Keratinocyte (primary cell): Measurements from ENCODE around the gene FCGR2B. TPM values are rescaled to one million over a fixed set of nuclear protein-coding genes. Genes with fewer than 3 reads are reported as not detected.
A peak's percentile ranks its signal among the peaks of the same experiment; 100 is the strongest.
"Not testable (repeated sequence)": the region's sequence is repeated elsewhere in the genome, so short reads cannot be mapped to it uniquely, and the experiment has no call there.

Experiments
- DNase-seq: peaks from one replicate; pipeline ENCODE4 v3.0.0-alpha.2; 2011; ENCODE audit warnings: low read depth, missing footprints, low spot score
- FAIRE-seq: peaks from 2 replicates; lab custom pipeline; 2011; peaks lifted over from hg19 to GRCh38; lab: Jason Lieb, UNC
- H2AFZ ChIP-seq: 2 replicates; pipeline ENCODE4 v1.6.0; 2012; ENCODE audit warnings: low read length, control low read depth, inconsistent platforms; ENCODE audit not compliant: control insufficient read depth
- H3K27ac ChIP-seq: 2 replicates; pipeline ENCODE4 v1.5.1; 2011; ENCODE audit warnings: low read length; ENCODE audit not compliant: control insufficient read depth, insufficient read depth
- H3K27me3 ChIP-seq: 3 replicates; pipeline ENCODE4 v1.6.0; 2011; ENCODE audit warnings: low read length; ENCODE audit not compliant: control insufficient read depth, insufficient read depth; ENCODE audit errors: extremely low read depth
- H3K36me3 ChIP-seq, 2 experiments: 2 replicates in 1 of 2; 3 replicates in 1 of 2; pipeline ENCODE4 v1.5.1; 2011; ENCODE audit warnings: low read length in 2 of 2, mild to moderate bottlenecking in 1 of 2; ENCODE audit not compliant: control insufficient read depth in 2 of 2, insufficient read depth in 2 of 2; ENCODE audit errors: extremely low read depth in 1 of 2
- H3K4me1 ChIP-seq: 3 replicates; pipeline ENCODE4 v1.5.1; 2011; ENCODE audit warnings: low read length; ENCODE audit not compliant: control insufficient read depth, insufficient read depth; ENCODE audit errors: extremely low read depth
- H3K4me2 ChIP-seq: 3 replicates; pipeline ENCODE4 v1.6.0; 2011; ENCODE audit warnings: low read depth, low read length; ENCODE audit not compliant: control insufficient read depth, insufficient read depth; ENCODE audit errors: extremely low read depth
- H3K4me3 ChIP-seq, 3 experiments: fragments of 200-600 bp in 1 of 3; sonication (generic) in 1 of 3; 2 replicates in 2 of 3; 3 replicates in 1 of 3; pipeline ENCODE4 v1.5.1; 2011 to 2016; ENCODE audit warnings: low read length in 3 of 3, mild to moderate bottlenecking in 3 of 3, control low read depth in 2 of 3, inconsistent platforms in 1 of 3, low read depth in 1 of 3, mixed read lengths in 1 of 3, mixed run types in 1 of 3, moderate library complexity in 1 of 3; ENCODE audit not compliant: control insufficient read depth in 2 of 3, insufficient read depth in 2 of 3; ENCODE audit errors: extremely low read depth in 1 of 3
- H3K79me2 ChIP-seq: 2 replicates; pipeline ENCODE4 v1.6.0; 2012; ENCODE audit warnings: low read length; ENCODE audit not compliant: control insufficient read depth, insufficient read depth
- H3K9ac ChIP-seq: 3 replicates; pipeline ENCODE4 v1.6.0; 2011; ENCODE audit warnings: low read length; ENCODE audit not compliant: control insufficient read depth, insufficient read depth; ENCODE audit errors: extremely low read depth
- H3K9me1 ChIP-seq: 3 replicates; pipeline ENCODE4 v1.6.0; 2011; ENCODE audit warnings: low read length; ENCODE audit not compliant: control insufficient read depth, insufficient read depth; ENCODE audit errors: extremely low read depth
- H3K9me3 ChIP-seq: 2 replicates; pipeline ENCODE4 v1.5.1; 2012; ENCODE audit warnings: low read depth, low read length; ENCODE audit not compliant: control insufficient read depth
- H4K20me1 ChIP-seq: 3 replicates; pipeline ENCODE4 v1.6.0; 2011; ENCODE audit warnings: low read length; ENCODE audit not compliant: control insufficient read depth, insufficient read depth; ENCODE audit errors: extremely low read depth
- dilution Hi-C: fragments of 300-500 bp; cut with MboI; formaldehyde crosslinking; loops from one replicate; pipeline ENCODE4 v1.7.0; 2020; ENCODE audit warnings: low sequenced_read_pairs; ENCODE audit not compliant: extremely low pct_ligation_motif_present
- polyA plus RNA-seq, 5 experiments: library from polyadenylated mRNA; depleted of rRNA in 3 of 5; stranded (reverse) in 3 of 5; stranded (forward) in 1 of 5; unstranded in 1 of 5; fragments of >200 nt; gene quantifications; 1 replicate in 1 of 5; 2 replicates in 3 of 5; 3 replicates in 1 of 5; pipeline versions ENCODE4 v1.2.1 to v1.2.3, GENCODE V29; 2011 to 2012; ENCODE audit warnings: missing spikeins in 2 of 5, low read depth in 1 of 5, low replicate concordance in 1 of 5

Gene FCGR2B
- polyA plus RNA-seq, 1 donor (not counting 4 experiments of a cell fraction or from before 2014, with no cell fraction given) = not detected

- peak overlapping the region; percentile 51 for H3K27ac ChIP-seq
These were observed 41.6 kb upstream of the FCGR2B start for GRCh38 chr1:161621181-161622000.

GRCh38 chr1:161622054-161622453, 40.9 kb upstream of the FCGR2B start:
- Histone ChIP-seq H3K4me2 (peak overlapping the region; percentile 70), H3K4me3 (peak overlapping the region in 1 of 3 experiments; percentile 58)
- H3K9ac ChIP-seq, DNase-seq, H3K9me3 ChIP-seq, H3K9me1 ChIP-seq, H2AFZ ChIP-seq, H3K27me3 ChIP-seq, H3K4me1 ChIP-seq, H3K79me2 ChIP-seq, FAIRE-seq, H3K36me3 ChIP-seq, H3K27ac ChIP-seq, H4K20me1 ChIP-seq, dilution Hi-C loops: not testable (repeated sequence)

More at GRCh38 chr1:161621181-161622000, 41.6 kb upstream of the FCGR2B start:
- H3K27me3 ChIP-seq, H4K20me1 ChIP-seq, H3K4me1 ChIP-seq, H3K9me1 ChIP-seq, dilution Hi-C loops, H3K79me2 ChIP-seq, H3K36me3 ChIP-seq, H3K9me3 ChIP-seq: not testable (repeated sequence)
- FAIRE-seq (peak; percentile 73), DNase-seq (peak; percentile 73)
- Histone ChIP-seq H3K4me2 (peak overlapping the region; percentile 70), H3K9ac (peak overlapping the region; percentile 71), H3K4me3 (peak overlapping the region; percentile 44 to 58 (median 52)), H2AFZ (peak overlapping the region; percentile 65)

GRCh38 chr1:161623401-161624051, 39.4 kb upstream of the FCGR2B start:
- H3K79me2 ChIP-seq, H3K9ac ChIP-seq, H3K4me1 ChIP-seq, H3K27me3 ChIP-seq, H3K9me3 ChIP-seq, H3K4me3 ChIP-seq, dilution Hi-C loops, H3K9me1 ChIP-seq, DNase-seq, H3K4me2 ChIP-seq, FAIRE-seq, H2AFZ ChIP-seq, H3K36me3 ChIP-seq, H3K27ac ChIP-seq, H4K20me1 ChIP-seq: not testable (repeated sequence)

- H3K4me2 ChIP-seq, H3K4me1 ChIP-seq, H3K9me1 ChIP-seq, H4K20me1 ChIP-seq, H3K9ac ChIP-seq, H3K4me3 ChIP-seq, DNase-seq, H3K79me2 ChIP-seq, H3K27me3 ChIP-seq, H3K9me3 ChIP-seq, H3K27ac ChIP-seq, H3K36me3 ChIP-seq, dilution Hi-C loops, H2AFZ ChIP-seq, FAIRE-seq: not testable (repeated sequence)
These were observed 38.3 kb upstream of the FCGR2B start for GRCh38 chr1:161624605-161625004.
